Brain microvascular endothelial cell (primary cell): ENCODE measurements around the gene GYPB.
"Not testable (repeated sequence)": the region's sequence is repeated elsewhere in the genome, so short reads cannot be mapped to it uniquely, and the experiment has no call there.

Experiments used
- DNase-seq: peaks from one replicate; pipeline ENCODE4 v3.0.0-alpha.2; 2020
- H3K27ac ChIP-seq: fragments of 250-450 bp; sonication (Bioruptor Pico); 2 replicates; pipeline ENCODE4 v1.5.1; 2020; ENCODE audit warnings: mild to moderate bottlenecking, moderate library complexity
- H3K27me3 ChIP-seq: fragments of 250-450 bp; sonication (Bioruptor Pico); replicated peaks from 2 replicates; pipeline ENCODE4 v1.5.1; 2020; ENCODE audit warnings: mild to moderate bottlenecking
- H3K36me3 ChIP-seq: fragments of 250-450 bp; sonication (Bioruptor Pico); replicated peaks from 2 replicates; pipeline ENCODE4 v1.5.1; 2020; ENCODE audit warnings: mild to moderate bottlenecking
- H3K4me3 ChIP-seq: 2 replicates; pipeline ENCODE4 v1.5.1; 2011; ENCODE audit warnings: low read depth, mild to moderate bottlenecking, control low read depth, low read length, moderate library complexity
- CTCF ChIP-seq: IDR thresholded peaks from 2 replicates; pipeline ENCODE4 v1.5.1; 2011; ENCODE audit warnings: low read depth, mild to moderate bottlenecking, moderate library complexity, low read length, control low read depth, inconsistent platforms; ENCODE audit errors: missing control alignments
- in situ Hi-C: cut with HindIII; loops from 2 replicates; pipeline ENCODE4 v1.10.0; 2017; ENCODE audit warnings: low sequenced_read_pairs, low pct_ligation_motif_present

The GYPB gene

GRCh38 chr4:144004868-144005557 lies 14.2 kb downstream of the GYPB start:
- DNase-seq, H3K27ac ChIP-seq, in situ Hi-C loops, H3K27me3 ChIP-seq, H3K4me3 ChIP-seq, H3K36me3 ChIP-seq: not testable (repeated sequence)

- H3K27me3 ChIP-seq: not testable (repeated sequence)
Measured at GRCh38 chr4:144003890-144004265, 15.3 kb downstream of the GYPB start.

GRCh38 chr4:144003205-144003889 lies 15.8 kb downstream of the GYPB start:
- DNase-seq, in situ Hi-C loops, H3K27me3 ChIP-seq, H3K36me3 ChIP-seq, H3K27ac ChIP-seq, H3K4me3 ChIP-seq: not testable (repeated sequence)

More at GRCh38 chr4:144003890-144004265, 15.3 kb downstream of the GYPB start:
- H3K4me3 ChIP-seq, in situ Hi-C loops, DNase-seq, H3K36me3 ChIP-seq, H3K27ac ChIP-seq: not testable (repeated sequence)

DNA sequence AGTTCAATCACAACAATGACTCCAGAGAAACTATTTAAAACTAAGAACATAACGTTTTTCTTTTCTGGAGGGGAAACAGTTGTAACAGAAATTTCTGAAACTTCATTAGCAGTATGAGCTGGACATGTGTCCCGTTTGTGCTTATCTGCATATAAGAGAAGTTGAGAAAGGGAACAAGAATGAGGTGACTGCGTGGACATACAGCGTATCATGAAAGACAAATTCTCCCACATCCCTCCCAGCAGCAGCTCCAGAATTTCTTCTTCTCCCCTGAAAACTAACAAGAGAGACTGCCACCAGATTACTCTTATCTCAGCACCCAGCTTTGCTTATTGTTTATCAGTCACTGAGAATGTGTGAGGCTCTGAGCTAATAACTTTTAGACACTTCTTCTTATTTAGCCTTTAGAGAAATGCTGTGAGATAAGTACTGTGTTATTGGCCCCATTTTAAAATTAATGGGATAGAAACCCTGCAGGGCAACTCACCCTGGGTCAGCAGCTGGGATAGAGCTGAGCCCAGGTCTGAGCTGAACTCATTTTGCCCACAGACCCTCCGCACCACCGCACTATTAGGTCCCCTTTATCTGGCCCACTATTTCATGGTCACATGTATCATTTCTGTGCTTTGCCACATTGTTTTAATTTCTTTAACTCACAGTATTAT lies 18.7 kb downstream of the GYPB start:
- H3K27me3 ChIP-seq, DNase-seq, H3K4me3 ChIP-seq, H3K36me3 ChIP-seq, H3K27ac ChIP-seq, in situ Hi-C loops: not testable (repeated sequence)

DNA sequence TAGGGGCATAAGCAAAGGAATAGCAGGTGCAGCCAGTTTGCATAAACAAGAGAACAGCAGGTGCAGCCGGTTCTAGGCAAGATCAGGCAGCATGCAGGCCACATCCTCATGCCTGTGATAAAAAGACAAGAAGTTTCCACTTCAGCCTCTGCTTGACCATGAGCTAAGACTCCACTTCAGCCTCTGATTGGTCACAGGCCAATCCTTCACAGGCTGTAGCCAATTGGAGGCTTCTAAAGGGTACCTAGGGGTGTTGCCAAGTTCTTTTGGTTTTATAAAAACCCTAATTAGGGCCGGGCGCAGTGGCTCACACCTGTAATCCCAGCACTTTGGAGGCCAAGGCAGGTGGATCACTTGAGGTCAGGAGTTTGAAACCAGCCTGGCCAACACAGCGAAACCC lies 23.0 kb downstream of the GYPB start:
- H3K27ac ChIP-seq, in situ Hi-C loops, H3K4me3 ChIP-seq, H3K27me3 ChIP-seq, H3K36me3 ChIP-seq, DNase-seq: not testable (repeated sequence)

- DNase-seq, H3K36me3 ChIP-seq, H3K4me3 ChIP-seq, H3K27ac ChIP-seq, in situ Hi-C loops, H3K27me3 ChIP-seq: not testable (repeated sequence)
Measured at GRCh38 chr4:143991761-143992160, 27.4 kb downstream of the GYPB start.

DNA sequence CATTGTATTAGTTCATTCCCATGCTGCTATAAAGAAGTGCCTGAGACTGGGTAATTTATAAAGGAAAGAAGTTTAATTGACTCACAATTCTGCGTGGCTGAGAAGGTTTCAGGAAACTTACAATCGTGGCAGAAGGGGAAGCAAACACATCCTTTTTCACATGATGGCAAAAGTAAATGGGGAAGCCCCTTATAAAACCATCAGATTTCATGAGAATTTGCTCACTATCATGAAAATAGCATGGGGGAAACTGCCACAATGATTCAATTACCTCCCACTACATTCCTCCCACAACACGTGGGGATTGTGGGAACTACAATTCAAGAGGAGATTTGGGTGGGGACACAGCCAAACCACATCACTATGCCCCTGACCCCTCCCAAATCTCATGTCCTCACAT lies 28.5 kb downstream of the GYPB start:
- H3K4me3 ChIP-seq, H3K27ac ChIP-seq, in situ Hi-C loops, DNase-seq, H3K27me3 ChIP-seq, H3K36me3 ChIP-seq: not testable (repeated sequence)

- Histone ChIP-seq H3K36me3 (no peaks in the 10 kb centered on the region), H3K27ac (no peak overlapping the region), H3K4me3 (no peak overlapping the region), H3K27me3 (no peaks in the 10 kb centered on the region)
- TF ChIP-seq CTCF: no peak
- in situ Hi-C loops: no loop called here
- DNase-seq: no peak
Measured at GRCh38 chr4:143986180-143986579, 33.0 kb downstream of the GYPB start.

DNA sequence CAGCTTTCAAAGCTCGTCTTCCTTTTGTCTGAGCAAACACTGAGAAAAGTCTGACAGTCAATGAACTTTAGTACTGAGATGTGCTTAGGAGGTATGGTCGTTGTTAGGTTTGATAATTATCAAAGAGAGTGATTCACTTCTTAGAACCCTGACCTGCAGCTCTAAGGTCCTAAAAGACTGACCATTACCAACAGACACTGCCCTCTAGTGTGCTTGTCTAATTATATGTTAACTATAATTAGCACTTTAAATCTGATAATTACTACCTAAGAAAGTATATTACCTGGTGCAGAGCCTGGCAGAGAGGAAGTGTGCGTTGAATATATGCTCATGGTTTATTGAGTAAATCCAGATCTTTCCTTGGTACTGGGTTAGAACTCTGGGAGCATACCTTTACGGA lies 38.4 kb downstream of the GYPB start:
- H3K27me3 ChIP-seq, H3K36me3 ChIP-seq, H3K27ac ChIP-seq, H3K4me3 ChIP-seq, DNase-seq, in situ Hi-C loops: not testable (repeated sequence)
- peak; percentile 7 for TF ChIP-seq CTCF

GRCh38 chr4:143975527-143975926 lies 43.7 kb downstream of the GYPB start:
- in situ Hi-C loops, DNase-seq, H3K36me3 ChIP-seq, H3K4me3 ChIP-seq, H3K27ac ChIP-seq, H3K27me3 ChIP-seq: not testable (repeated sequence)

- H3K27ac ChIP-seq, H3K36me3 ChIP-seq, DNase-seq, H3K4me3 ChIP-seq, in situ Hi-C loops, H3K27me3 ChIP-seq: not testable (repeated sequence)
Measured at GRCh38 chr4:143974021-143974420, 45.2 kb downstream of the GYPB start.
